GM19395 (cell line): ENCODE data around the gene HOXD13.

Source experiments
- ATAC-seq: cut with Tn5 transposase; IDR thresholded peaks from one replicate; pipeline ENCODE4 v1.9.1; 2021; ENCODE audit warnings: mild to moderate bottlenecking, moderate library complexity; ENCODE audit not compliant: unreplicated experiment

HOXD13 gene

DNA sequence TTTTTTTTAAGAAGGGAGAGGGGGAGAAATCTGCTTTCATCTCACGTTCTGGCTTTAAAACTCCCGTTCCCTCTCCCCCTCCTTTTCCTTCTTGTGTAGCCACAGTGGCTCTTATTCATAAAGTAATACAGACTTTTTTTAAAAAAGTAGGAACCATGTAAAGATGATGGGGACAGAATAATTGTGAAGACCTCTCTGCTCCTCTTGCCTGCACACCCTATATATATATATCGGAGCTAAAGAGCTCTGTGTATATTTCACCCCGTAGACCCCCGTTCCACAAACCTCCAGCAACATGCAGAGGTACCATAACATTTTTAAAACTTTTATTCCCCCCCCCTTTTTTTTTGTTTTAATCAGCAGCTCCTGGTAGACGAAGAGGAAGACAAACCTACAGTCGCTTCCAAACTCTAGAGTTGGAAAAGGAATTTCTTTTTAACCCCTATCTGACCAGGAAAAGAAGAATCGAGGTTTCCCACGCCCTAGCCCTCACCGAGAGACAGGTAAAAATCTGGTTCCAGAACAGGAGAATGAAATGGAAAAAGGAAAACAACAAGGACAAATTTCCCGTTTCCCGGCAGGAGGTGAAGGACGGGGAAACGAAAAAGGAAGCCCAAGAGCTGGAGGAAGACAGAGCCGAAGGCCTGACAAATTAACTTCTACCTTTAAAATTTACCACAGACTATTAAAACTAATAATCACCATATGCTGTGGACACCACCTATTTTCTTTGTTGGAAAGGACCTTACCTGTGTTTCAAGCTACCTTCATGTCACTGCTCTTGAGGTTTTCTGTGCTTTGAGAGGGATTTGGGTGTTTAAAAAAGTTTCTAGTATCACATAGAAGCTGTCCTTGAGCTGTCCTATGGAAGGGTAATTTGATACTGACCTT is 38.7 kb downstream of the HOXD13 start:
- ATAC-seq = no peak

DNA sequence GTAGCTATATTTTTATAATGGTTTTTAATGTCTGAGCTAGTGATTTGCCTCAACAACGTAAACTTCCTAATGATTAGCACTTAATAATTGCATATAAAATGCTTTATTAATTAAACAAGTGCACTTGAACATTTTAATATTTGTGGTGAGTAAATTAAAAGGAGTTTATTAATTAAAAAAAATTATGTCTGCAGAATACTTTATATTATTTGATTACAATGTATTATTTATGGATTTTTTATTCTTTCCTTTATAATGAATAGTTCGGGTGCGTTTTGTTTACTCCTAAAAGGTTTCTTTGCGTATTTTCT is 39.3 kb downstream of the HOXD13 start:
- ATAC-seq = no peak

DNA sequence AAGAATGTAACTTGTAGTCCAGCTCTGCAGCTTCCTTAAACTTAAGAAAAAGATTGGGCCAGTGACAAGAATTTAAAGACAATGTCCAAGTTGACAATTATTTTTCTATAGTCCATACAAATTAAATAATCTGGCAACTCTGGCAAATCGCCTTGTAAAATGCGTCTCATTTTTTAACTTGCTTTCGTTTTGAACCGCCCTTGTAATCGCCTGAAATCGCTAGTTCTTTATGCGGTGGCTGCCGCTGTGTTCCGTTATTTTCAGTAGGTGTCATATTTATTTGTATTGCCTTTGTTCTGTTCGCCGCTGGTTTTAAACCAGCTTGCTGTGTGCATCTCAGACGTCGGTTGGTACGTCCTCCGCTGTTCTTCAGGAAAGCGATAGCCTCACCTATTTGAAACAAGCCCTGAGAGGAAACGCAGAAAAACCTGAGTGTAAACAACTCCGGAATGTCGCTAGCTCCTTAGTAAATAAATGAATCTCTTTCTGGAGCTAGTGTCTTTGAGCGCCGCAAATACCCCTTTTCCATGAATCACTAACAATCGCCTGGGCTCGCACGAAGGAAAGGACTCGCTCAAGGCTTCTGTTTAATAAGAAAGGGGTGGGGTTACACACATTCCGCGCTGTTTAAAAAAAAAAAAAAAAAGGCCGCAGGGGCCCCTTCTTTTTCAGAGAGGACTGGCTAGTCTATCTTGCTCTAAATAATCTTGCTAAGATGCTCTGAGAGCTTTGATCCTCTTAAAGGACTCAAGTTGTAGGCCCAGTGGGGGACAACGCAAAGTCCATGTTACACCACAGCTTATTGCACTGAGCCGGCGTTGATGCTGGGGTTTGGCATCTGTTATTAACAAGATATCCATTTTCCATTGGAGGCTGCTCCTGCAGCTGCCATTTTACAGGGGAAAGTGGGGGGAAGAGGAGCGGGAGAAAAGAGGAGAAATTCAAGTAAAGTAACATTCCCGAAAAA is 40.0 kb downstream of the HOXD13 start:
- no peak for ATAC-seq

DNA sequence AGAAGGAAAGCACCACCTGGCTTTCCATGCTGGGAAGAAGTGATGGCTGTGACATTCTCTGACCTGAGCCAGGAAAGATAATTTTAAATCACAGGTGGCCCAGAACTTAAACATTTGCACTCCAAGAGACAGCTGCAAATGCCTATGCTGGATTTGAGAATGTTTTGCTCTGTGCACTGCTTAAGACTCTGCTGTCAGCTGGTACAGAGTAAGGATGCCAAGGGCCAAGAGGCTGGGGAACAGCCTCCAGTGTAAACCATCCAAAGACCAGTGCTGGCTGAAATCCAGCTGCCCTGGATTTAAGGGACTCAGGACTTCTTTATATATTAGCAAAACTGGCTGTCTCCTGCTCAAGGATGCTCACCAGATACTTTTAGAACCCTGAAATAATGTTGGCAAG is 40.9 kb downstream of the HOXD13 start:
- ATAC-seq = no peak

DNA sequence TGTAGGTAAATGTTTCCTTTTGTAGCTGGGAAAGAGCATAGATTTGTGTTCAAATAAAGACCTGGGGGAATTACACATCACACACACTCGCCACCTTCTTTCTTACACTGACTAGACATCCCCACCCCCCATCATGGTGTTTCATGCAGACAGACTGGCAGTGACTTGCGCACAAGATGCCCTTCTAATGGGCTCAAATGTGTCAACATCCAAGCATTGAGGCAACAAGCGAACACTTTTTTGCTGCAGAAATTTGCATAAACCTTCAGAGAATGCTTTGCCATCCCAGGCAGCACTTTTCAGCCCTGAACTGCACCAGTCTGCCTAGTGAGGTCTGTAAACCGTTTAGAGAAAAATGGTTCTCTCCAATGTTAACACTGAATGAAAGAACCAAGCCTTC is 41.5 kb downstream of the HOXD13 start:
- ATAC-seq = no peak

DNA sequence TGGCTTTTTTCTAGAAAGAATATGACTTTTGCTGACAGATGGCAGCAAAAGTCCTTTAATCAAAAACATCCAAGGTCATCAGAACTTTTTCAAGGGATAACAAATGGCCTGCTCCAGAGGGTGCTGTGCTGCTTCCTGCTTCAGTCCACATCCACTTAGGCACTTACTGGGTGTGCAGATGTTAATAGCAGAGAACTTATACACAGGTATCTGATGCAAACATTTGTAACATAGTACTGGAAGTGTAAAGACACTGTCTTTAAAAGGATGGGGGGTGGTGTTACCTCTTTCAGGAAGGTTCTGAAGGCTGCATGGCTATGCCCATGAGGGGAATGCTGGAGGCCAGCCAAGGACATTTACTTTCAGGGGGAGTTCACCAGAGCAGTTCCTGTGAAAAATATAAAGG is 42.5 kb downstream of the HOXD13 start:
- ATAC-seq = no peak

DNA sequence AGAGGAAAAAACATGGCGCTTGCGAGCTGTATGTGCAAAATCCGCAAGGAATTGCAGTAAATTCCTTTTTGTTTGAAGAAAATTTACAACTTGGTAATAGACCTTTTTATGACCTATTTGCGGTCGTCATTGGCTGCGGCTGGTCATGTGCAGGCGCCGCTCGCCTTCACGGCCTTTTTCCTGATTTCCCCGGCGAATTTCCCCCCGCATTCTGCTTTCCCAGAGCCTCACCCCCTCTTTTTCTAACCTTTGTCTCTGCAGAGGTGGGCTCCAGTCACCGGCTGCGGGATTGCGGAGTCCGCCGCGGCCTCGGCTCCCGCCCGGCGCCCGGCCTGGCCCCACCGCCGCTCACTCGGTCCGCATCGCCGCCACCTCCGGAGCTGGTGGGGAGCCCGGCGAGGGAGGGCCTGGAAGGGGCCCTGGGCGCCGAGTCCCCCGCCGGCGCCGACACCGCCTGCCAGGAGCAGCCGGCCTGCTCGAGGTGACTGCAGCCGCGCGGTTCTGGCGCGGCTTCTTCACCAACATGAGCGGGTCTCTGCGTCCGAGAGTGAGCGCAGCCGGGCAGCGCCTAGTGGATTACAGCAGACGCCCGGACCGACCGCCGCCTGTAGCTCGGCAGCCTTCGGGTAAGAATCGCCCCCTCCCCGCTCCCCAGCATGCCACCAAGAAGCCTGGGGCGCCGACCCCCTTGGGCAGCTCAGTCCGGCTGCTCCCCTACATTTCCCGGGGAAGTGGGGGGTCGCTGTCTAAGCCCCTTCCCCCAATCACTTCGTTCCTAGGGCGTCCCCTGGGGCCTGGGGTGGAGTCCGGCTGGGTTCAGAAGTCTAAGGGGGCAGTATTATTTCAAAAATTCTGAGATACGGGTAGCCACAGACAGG is 44.1 kb downstream of the HOXD13 start:
- ATAC-seq = no peak

DNA sequence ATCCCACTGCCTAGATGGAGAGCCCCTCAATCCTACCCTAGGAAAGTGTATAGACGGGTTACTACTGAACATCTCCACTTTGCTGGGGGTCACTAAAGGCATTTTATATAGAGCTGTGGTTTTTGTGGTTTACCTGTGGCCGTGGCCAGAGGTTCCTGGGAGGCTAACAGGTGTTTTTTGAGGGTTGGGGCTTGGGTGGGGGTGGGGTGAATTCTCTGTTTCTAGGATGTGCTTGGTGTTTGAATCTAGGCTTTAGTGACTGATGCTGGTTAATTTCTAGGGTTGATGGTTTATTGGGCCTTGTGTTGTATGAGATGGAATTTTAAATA is 44.7 kb downstream of the HOXD13 start:
- no peak for ATAC-seq

DNA sequence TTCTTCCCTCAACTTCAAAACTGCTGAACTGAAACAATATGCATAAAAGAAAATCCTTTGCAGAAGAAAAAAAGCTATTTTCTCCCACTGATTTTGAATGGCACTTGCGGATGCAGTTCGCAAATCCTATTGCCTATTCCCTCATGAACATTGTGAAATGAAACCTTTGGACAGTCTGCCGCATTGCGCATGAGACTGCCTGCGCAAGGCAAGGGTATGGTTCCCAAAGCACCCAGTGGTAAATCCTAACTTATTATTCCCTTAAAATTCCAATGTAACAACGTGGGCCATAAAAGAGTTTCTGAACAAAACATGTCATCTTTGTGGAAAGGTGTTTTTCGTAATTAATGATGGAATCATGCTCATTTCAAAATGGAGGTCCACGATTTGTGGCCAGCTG is 45.4 kb downstream of the HOXD13 start:
- no peak for ATAC-seq

DNA sequence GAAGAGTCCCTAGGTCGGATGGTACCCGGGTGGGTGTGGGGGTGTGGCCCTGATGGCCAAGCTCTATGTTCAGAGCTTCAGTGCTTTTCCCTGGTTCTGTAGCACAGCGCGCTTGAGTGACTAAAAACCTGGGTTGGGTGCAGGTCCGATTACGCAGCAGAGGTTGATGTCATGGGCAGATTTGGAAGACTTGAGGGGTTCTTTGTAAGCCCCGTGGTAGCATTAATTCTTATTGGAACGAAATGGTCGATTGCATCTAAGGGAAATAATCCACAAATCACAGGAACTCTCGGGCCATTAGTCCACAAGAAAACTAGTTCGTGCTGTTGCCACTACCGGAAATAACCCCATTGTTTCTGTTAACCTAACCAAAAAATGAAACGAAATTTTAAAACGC is 46.0 kb downstream of the HOXD13 start:
- no peak for ATAC-seq

DNA sequence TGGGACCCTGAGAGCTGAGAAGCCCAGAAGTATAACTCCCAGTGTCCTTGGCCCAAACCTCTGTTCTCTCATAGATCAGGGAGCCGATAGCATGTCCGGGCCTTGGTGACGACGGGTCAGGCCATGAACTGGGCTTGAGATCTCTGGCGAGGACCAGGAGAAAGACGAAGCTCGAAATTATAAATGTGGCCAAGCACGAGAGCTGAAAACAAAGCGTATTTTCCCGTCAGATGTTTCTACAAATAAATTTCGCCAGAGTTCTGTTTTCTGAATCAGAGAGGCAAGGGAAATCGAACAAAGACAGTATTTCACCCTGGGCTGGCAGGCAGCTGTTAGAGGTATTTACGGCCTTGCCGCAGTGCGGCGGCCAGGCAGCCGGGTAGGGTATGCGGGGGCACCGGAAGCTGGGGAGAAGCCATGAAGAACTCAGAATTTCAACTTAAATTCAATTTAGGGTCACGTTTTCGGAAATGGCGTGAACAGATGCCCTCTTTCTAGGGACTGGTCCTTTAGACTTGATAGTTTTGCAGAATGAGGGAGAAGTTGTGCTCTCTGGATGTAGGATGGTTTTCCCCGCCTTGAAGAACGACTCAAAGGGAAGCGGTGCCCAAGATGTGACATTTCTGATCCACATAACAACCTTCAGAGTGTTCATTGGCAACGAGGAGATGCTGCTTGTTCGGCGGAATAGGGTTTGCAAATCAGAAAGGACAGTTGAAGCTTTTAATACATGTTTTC is 46.6 kb downstream of the HOXD13 start:
- no peak for ATAC-seq

DNA sequence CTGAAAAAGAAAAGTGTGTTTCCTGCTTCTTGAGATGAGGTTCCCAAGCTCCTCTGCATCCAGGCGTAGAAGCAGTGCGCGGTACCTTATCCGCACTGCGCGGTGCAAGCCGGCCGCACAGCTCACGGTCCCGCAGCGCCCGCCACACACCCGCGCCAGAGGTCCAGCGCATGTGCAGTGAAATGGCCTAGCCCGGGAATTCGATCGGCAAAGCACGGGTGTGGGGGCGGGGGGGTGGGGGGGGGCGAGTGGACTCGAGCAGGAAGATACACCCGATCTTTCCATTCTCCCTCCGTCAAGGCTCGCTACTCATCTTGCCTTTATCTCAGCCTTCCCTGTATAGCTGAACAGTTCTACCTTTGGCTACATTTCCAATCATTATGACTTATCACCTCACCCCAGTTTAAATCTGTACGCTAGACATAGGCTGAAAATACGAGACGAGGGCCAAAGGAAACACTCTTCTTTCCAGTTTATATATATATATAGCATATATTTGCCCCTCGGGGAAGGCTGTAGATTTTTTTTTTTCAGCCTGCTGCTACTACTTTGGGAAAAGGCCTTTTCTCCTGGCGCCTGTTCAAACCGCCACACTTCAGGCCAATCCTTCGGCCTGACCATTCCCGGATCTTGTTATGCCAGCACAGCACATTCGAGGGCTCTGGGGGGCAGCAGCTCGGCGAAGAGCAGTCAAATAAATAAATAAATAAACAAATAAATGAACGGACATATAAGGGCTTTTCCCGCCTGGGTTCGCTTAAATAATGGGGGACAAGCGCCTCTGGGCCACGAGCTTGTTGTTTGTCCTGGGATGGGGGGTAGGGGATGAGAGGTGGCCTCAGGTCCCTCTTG is 47.4 kb downstream of the HOXD13 start:
- no peak for ATAC-seq

DNA sequence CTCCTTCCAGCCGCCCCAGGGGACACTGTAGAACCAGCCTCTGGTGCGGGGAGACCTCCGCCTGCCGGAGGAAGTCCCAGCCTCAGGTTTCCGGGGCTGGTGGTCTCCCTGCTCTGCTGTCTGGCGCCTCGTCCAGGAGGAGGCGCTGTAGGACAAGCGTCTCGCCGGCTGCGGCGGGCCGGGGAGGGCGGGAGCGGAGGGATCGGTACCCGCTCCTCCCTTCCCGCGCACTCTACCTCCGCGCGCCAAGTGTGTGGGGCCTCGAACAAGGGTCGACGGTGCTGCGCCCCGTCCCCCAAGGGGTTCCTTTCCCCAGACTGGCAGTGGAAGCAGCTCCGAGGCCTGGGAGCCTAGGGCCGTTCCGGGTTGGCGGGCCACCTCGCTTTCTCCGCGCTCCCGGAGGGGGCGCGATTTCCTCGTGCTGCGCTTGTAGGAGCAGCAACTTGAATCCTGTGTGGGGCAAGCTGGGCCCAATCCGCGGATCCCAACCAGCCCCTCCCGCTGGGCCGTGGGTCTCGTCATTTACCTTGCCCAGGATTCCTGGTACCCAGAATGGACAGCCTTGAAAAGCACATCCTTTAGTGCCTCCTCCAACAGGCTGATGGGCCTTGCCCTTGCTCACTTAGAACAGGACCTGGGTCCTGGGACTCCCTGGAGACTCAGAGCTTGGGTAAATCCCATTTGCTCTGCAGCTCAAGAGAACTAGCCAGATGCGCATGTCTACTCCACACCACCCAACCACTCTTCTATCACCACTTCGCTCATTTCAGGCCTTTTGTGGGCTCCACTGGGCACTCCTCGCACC is 48.2 kb downstream of the HOXD13 start:
- peak; percentile 91 for ATAC-seq

DNA sequence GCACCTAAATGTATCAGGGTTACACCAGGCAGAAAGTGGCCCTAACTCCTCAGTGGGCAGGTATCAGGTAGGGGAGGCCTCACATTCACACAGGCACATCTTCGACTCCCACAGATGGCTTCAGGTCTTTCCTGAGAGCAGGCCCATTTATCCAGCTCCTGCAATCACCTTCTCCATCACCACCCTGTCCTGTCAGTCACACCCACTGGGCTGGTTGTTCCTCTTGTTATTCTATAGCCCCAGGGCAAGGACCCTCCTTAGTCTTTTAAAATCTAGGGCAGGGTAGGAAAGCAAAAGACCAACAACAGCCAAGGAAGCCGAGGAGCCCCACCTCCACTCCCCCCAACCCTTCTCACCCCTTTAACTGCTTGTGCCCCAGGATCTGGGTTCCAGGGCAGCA is 49.8 kb downstream of the HOXD13 start:
- ATAC-seq = no peak
